ENCODE results near the gene LZTS2.

DNA sequence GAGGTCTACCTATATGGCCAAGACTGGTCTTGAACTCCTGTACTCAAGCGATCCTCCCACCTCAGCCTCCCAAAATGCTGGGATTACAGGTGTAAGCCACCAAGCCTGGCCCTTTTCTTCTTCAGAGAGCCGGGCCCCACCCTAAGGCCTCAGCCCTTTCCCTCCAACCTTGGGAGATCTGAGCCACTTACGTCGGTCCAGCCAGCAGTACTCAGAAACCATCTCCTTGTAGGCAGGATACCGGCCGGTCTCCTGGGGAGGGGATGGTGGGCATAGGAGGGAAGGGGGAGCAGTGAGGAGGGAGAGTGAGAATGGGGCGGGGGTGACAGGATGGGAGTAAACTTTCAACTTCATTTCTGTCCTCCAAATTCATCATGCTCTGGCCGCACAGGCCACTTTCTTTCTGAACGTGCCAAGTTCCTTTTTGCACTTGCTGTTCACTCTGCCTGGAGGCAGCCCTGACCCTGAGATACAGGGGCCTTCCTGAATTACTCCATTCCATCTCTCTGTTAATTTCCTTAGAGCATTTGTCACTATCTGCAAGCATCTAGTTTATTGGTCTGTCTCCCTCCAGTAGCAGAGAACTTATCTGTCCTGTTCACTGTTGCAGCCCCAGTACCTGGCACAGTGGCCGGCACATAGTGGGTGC lies 20.9 kb downstream of the LZTS2 start:
- TF ChIP-seq POLR2A (IDR thresholded peaks at IDR 0.05) (no peak), CTCF (IDR thresholded peaks at IDR 0.05) (no peak)
